ENCODE results near the gene CT45A2.
"Not testable (repeated sequence)": the region's sequence is repeated elsewhere in the genome, so short reads cannot be mapped to it uniquely, and the experiment has no call there.

The CT45A2 gene, protein sequence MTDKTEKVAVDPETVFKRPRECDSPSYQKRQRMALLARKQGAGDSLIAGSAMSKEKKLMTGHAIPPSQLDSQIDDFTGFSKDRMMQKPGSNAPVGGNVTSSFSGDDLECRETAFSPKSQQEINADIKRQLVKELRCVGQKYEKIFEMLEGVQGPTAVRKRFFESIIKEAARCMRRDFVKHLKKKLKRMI

DNA sequence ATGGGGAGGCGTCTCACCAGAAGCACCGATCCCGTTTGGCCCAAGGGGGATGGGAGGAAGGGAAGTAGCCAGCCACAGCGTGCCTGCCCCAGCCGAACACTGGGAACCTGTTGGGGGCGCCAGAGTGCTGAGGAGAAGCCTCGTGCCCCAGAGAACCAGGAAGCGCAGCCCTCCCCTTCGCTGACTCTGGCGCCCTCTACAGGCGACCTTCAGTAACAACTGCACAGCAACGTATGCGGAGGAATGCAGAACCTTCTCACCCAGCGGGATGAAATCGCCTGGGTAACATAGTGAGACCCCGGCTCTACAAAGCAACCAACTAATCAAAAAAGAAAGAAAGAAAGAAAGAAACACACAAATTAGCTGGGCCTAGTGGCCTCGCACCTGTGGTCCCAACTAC lies at the start of gene CT45A2:
Gene CT45A2 (minus strand): TSS at position 101 of the 400 bp plus-strand sequence. CDS start 3,747 bp downstream, outside the sequence.
- DNase-seq, result not testable (repeated sequence)

DNA sequence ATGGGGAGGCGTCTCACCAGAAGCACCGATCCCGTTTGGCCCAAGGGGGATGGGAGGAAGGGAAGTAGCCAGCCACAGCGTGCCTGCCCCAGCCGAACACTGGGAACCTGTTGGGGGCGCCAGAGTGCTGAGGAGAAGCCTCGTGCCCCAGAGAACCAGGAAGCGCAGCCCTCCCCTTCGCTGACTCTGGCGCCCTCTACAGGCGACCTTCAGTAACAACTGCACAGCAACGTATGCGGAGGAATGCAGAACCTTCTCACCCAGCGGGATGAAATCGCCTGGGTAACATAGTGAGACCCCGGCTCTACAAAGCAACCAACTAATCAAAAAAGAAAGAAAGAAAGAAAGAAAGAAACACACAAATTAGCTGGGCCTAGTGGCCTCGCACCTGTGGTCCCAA lies 34.6 kb upstream of the CT45A2 start, which contains the start of gene CT45A8:
Gene CT45A8 (minus strand): TSS at position 101 of the 400 bp plus-strand sequence. CDS start 3,755 bp downstream, outside the sequence.
- DNase-seq, result not testable (repeated sequence)

DNA sequence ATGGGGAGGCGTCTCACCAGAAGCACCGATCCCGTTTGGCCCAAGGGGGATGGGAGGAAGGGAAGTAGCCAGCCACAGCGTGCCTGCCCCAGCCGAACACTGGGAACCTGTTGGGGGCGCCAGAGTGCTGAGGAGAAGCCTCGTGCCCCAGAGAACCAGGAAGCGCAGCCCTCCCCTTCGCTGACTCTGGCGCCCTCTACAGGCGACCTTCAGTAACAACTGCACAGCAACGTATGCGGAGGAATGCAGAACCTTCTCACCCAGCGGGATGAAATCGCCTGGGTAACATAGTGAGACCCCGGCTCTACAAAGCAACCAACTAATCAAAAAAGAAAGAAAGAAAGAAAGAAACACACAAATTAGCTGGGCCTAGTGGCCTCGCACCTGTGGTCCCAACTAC lies 17.4 kb upstream of the CT45A2 start, which contains the start of gene CT45A7:
Gene CT45A7 (minus strand): TSS at position 101 of the 400 bp plus-strand sequence. CDS start 3,747 bp downstream, outside the sequence.
- not testable (repeated sequence) for DNase-seq

DNA sequence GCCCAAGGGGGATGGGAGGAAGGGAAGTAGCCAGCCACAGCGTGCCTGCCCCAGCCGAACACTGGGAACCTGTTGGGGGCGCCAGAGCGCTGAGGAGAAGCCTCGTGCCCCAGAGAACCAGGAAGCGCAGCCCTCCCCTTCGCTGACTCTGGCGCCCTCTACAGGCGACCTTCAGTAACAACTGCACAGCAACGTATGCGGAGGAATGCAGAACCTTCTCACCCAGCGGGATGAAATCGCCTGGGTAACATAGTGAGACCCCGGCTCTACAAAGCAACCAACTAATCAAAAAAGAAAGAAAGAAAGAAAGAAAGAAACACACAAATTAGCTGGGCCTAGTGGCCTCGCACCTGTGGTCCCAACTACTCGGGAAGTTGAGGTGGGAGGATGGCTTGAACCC lies 17.1 kb downstream of the CT45A2 start, which contains the start of gene CT45A6:
Gene CT45A6 (minus strand): TSS at position 101 of the 400 bp plus-strand sequence. CDS start 3,794 bp downstream, outside the sequence.
- DNase-seq, result not testable (repeated sequence)

DNA sequence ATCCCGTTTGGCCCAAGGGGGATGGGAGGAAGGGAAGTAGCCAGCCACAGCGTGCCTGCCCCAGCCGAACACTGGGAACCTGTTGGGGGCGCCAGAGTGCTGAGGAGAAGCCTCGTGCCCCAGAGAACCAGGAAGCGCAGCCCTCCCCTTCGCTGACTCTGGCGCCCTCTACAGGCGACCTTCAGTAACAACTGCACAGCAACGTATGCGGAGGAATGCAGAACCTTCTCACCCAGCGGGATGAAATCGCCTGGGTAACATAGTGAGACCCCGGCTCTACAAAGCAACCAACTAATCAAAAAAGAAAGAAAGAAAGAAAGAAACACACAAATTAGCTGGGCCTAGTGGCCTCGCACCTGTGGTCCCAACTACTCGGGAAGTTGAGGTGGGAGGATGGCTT lies 34.4 kb downstream of the CT45A2 start, which contains the start of gene CT45A5:
Gene CT45A5 (minus strand): TSS at position 101 of the 400 bp plus-strand sequence. CDS start 3,774 bp downstream, outside the sequence.
- not testable (repeated sequence) for DNase-seq

DNA sequence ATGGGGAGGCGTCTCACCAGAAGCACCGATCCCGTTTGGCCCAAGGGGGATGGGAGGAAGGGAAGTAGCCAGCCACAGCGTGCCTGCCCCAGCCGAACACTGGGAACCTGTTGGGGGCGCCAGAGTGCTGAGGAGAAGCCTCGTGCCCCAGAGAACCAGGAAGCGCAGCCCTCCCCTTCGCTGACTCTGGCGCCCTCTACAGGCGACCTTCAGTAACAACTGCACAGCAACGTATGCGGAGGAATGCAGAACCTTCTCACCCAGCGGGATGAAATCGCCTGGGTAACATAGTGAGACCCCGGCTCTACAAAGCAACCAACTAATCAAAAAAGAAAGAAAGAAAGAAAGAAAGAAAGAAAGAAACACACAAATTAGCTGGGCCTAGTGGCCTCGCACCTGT lies 51.7 kb downstream of the CT45A2 start, which contains the start of gene CT45A3:
Gene CT45A3 (minus strand): TSS at position 101 of the 400 bp plus-strand sequence. CDS start 3,747 bp downstream, outside the sequence.
- not testable (repeated sequence) for DNase-seq
